Measurements from ENCODE around the gene MEX3C.

DNA sequence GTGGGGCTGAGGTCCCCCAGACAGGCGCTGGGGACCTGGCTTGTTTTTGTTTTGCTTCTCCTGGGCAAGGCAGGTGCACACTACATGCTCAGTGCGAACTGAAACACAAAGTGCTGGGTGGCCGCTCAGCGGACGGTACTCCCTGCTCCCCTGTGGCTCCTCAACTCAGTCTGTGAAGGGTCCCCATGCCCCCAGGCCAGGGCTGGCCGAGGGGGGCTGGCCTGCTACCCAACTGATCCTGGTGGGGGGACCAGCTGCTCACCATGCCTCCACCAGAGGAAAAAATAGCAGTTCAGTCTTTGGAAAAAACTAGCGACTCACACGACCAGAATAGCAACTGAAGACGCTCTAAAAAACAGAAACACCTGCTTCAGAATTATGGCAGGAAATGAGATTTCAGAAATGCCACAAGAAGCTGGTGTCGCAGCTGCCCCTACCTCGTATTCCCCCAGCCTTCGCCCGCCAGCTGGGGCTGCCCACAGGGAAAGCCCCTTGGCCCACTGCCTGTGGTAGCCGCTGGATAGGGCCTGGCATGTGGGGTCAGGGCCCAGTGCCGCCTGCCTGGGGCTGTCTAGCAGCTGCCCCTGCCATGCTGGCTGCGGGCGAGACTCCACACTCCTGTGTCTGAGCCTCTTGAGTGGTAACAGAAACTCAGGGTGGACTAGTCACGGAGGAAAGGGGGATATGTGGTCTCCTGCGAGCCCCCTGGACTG, 43.7 kb downstream of the MEX3C start:
- no peak for TF ChIP-seq MXI1 (conservative IDR thresholded peaks at IDR 0.05; ENCODE audit: poor library complexity, severe bottlenecking)
- TF ChIP-seq, protein P1, sequence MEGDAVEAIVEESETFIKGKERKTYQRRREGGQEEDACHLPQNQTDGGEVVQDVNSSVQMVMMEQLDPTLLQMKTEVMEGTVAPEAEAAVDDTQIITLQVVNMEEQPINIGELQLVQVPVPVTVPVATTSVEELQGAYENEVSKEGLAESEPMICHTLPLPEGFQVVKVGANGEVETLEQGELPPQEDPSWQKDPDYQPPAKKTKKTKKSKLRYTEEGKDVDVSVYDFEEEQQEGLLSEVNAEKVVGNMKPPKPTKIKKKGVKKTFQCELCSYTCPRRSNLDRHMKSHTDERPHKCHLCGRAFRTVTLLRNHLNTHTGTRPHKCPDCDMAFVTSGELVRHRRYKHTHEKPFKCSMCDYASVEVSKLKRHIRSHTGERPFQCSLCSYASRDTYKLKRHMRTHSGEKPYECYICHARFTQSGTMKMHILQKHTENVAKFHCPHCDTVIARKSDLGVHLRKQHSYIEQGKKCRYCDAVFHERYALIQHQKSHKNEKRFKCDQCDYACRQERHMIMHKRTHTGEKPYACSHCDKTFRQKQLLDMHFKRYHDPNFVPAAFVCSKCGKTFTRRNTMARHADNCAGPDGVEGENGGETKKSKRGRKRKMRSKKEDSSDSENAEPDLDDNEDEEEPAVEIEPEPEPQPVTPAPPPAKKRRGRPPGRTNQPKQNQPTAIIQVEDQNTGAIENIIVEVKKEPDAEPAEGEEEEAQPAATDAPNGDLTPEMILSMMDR (IDR thresholded peaks at IDR 0.05; ENCODE audit: poor library complexity, severe bottlenecking), result no peak
- TF ChIP-seq, protein P2, sequence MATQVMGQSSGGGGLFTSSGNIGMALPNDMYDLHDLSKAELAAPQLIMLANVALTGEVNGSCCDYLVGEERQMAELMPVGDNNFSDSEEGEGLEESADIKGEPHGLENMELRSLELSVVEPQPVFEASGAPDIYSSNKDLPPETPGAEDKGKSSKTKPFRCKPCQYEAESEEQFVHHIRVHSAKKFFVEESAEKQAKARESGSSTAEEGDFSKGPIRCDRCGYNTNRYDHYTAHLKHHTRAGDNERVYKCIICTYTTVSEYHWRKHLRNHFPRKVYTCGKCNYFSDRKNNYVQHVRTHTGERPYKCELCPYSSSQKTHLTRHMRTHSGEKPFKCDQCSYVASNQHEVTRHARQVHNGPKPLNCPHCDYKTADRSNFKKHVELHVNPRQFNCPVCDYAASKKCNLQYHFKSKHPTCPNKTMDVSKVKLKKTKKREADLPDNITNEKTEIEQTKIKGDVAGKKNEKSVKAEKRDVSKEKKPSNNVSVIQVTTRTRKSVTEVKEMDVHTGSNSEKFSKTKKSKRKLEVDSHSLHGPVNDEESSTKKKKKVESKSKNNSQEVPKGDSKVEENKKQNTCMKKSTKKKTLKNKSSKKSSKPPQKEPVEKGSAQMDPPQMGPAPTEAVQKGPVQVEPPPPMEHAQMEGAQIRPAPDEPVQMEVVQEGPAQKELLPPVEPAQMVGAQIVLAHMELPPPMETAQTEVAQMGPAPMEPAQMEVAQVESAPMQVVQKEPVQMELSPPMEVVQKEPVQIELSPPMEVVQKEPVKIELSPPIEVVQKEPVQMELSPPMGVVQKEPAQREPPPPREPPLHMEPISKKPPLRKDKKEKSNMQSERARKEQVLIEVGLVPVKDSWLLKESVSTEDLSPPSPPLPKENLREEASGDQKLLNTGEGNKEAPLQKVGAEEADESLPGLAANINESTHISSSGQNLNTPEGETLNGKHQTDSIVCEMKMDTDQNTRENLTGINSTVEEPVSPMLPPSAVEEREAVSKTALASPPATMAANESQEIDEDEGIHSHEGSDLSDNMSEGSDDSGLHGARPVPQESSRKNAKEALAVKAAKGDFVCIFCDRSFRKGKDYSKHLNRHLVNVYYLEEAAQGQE (IDR thresholded peaks at IDR 0.05; ENCODE audit: borderline replicate concordance), result no peak
- TF ChIP-seq EP300 (conservative IDR thresholded peaks at IDR 0.05; ENCODE audit: poor library complexity, severe bottlenecking), result no peak
- no peak for TF ChIP-seq RAD21 (conservative IDR thresholded peaks at IDR 0.05)
- TF ChIP-seq POLR2AphosphoS5 (IDR thresholded peaks at IDR 0.05), result no peak
- TF ChIP-seq TAF1 (IDR thresholded peaks at IDR 0.05; ENCODE audit: low read depth), result no peak
- no peak for TF ChIP-seq EZH2 (IDR thresholded peaks at IDR 0.05; ENCODE audit: borderline replicate concordance, insufficient read depth, low read length, poor library complexity, severe bottlenecking)
- no peak for TF ChIP-seq SMC3 (conservative IDR thresholded peaks at IDR 0.05; ENCODE audit: poor library complexity)

Measured in neural cell (in vitro differentiated cells).